ENCODE data around the gene AMIGO1. TPM values are rescaled to one million over a fixed set of nuclear protein-coding genes. Genes with fewer than 3 reads are reported as not detected.

Gene AMIGO1
- polyA plus RNA-seq, 12 donors, result 4.1 to 16.8 (median 12.4) TPM; not detected in 1

DNA sequence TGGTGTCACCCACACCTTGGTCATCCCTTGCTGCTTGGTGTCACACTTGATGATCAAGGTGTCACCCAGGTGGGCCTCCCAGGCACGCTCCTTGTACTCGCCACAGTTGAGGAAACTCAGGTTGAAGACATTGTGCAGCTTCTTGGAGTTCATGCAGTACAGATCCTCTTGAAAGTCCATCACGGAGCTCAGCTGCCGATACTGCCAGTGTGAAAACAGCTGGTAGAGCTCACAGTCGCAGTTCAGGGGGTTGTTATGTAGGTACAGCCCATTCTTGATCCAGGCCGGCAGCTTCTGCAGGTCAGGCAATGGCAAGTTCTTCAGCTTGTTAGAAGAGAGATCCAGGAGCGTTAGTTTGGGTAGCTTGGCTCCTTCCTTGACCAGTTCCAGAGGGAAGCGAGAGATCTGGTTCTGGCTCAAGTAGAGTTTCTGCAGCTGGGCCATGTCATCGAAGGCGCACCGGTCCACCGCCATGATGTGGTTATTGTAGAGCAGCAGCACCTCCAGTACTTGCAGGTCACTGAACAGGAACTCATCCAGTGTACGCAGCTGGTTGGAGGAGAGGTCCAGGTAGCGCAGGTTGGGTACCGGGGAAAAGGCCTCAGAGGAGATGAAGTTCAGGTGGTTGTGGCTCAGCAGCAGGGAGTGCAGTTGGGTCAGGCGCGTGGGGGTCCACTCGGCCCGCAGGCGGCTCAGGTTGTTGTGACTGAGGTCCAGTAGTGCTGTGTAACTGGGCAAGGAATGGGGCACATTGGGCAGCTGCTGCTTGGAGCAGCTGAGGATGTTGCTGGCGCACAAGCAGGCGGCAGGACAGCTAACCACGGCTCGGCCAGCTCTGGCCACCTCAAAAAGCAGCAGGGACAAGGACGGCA lies 1.3 kb downstream of the AMIGO1 start:
- DNase-seq, result no peak

DNA sequence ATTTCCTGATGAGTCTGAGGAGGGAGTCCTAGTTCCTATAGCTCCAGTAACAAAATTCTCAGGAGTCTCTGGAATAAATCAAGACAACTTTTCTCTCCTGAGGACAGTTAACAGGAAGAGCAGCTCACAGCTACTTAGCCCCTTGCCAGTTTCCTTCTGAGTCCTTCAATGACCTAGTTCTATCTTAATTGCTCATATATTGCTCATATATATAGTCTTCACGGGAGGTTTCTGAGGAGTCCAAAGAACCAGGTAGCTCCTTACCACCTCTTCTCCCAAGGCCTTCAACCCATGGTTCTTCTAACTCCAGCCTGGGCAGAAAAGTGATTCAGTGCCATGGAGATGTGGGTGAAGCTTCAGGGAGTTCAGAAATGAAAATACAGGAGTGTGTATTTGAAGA lies 4.6 kb downstream of the AMIGO1 start:
- DNase-seq, result no peak

DNA sequence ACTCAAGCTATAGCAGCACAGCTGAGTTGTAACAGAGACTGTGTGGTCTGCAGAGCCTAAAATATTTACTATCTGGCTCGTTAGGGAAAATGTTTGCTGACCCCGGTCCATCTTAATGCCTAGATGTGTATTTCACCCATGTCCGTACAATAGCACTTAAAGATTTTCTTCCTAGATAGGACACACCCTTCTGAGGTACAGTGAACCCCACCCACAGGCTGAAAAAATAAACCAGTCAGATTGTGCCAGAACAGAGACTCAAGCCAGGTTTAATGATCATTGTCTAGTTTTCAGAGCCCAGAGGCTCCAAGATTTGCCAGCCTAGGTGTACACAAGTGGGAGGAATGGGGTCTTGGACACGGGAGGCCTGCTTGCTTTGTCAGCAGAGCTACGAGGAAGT lies 5.6 kb downstream of the AMIGO1 start:
- no peak for DNase-seq

- no peak for DNase-seq
Observed at GRCh38 chr1:109502364-109502851, 7.1 kb downstream of the AMIGO1 start.

DNA sequence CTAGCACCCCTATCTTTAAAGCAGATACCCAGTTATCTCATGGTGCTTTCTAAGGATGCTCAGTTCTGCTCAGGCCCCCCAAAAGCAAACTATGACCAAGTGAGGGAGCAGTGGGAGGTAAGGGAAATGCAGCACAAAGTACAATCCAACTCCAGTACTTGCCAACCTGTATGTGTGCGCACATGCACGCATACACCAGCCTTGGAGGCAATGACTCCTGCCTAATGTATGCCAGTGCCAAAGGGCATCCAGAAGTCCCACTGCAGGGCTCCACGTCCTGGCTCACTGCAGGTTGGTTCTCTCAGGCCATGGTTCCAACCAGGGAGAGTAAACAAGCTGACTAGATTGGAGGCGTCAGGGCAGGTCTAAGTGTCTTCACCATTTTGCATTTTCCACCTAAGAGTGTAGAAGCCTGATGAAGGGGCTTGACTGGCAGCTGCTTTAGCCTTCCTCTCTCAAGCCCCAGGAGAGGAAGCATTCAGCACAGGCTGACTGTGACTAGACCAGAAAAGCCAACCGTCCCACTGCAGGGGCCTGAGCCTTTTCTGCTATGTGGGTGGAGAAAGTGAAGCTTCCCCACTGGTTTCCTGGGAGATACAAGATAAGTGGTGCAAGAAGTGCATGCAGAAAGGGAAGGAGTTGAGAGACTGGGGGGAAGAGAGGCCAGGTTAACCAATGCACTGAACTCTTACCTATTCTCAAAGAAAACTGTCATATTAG lies 7.7 kb downstream of the AMIGO1 start:
- DNase-seq, result no peak

- DNase-seq, result no peak
Observed at GRCh38 chr1:109500941-109501381, 8.6 kb downstream of the AMIGO1 start.

DNA sequence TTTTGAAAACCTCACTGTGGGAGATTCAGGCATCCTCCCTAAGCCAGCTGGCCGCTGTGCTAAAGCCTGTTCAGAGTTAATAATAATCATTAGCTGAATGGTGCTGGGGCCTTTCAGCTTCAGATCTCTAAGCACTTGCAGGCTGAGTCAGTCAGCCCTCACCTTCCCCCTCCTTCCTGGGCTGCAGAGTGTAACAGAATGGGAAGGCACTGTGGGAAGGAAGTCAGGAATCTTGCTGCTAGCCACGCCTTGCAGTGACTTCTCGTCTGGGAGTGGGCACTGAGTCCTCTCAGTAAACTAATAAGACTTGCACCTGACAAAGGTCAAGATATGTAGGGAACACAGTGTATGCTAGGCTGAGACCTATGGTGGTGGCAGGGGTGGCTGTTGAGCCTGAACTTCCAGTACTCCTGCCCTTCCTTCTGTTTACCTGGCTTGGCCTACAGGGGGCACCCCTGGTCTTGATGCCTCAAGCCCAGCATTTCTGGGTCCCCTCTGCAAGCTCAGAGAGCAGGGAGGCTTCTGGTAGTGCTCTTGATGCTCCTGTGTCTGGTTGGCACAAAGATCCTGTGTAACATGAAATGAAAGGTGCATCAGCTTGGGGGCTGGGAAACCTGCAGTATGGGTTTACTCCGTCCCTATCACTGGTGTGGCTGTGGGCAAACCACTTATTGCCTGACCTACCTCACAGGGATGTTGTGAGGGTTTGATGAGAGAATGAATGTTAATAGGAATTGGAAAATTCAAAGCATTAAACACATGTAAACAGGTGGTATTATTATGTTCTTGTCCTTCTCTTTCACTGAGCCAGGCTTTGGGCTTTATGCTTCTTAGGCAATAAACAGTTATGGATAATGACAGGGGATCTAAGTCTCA lies 9.6 kb downstream of the AMIGO1 start:
- DNase-seq, result no peak

DNA sequence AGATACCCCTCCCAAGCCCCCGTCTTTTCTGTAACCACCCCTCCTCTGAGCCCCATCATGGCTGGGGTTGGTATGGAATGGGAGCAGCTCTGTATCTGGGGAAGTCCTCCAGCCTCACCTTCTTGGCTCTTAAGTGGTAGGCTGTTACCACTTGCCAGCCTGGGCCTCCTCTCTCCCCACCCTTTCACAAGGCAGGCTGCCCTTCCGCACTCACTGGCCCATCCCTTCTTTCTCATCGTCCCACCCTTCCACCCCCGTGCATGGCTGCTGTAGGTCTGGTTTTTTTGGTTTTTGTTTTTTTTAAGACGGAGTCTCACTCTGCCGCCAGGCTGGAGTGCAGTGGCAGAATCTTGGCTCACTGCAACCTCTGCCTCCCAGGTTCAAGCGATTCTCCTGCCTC lies 10.4 kb downstream of the AMIGO1 start:
- DNase-seq, result no peak

DNA sequence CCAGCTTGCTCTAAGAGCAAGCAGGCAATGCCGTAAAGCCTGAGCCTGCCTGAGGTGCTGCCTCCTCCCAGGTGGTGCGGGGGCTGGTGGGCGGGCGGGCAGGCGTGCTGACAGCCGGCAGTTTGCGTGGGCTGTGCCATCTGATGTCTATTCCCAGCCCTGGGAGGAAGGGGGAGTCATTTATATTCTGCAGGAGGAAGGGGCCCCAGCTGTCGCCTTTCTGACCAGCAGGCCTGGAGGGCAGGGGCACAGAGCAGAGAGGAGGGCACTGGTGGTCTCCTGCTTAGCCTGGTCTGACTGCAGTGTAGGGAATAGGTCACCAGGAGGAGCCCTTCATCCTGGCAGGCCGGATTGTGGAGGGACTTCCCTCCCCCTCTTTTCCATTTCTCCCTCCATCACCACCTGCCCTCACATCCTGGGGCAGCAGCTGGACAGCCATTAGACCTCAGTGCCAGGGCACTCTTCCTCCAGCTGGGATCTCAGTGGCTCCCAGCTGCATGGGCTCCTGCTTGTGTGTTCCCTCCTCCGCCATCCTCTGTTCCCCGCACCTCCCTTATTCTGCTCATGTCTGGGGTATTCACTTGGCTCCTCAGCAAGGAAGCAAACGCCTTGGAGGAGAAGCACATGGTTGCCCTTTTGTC lies 11.2 kb downstream of the AMIGO1 start:
- peak; percentile 49 for DNase-seq

DNA sequence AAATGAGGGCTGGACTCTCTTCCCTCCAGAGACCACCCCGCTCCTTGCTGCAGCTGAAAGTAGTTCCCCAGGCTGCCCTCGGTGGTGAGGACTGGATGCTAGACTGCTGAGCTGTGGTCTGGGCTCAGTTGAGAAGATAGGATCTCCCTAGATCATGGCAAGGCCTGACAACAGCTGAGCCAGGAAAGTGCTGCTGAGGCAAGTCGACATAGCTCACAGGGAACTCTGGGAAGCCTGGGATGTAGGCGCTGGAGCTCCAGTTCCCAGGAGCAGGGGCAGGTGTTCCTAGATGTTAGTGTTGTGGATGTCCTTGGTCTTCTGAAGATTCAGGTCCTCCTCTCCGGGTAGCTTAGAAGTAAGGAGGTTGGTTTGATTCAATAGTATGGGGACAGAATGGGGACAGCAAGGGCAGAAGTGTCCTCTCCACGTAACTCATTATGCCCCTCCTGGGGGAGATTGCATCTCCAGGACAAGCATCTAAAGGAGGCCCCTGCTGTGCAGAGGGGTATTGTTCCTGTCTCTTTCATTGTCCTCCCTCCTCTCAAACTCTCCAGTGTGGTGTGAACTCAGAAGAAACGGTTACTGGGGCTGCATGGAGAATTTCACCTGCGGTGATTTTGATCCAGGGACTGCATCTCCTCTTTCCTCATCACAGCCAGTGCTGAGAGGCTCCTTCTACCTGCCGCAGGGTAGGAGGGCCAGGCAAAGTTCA lies 11.9 kb downstream of the AMIGO1 start:
- no peak for DNase-seq

GRCh38 chr1:109495738-109496137 lies 13.8 kb downstream of the AMIGO1 start:
- DNase-seq, result no peak

DNA sequence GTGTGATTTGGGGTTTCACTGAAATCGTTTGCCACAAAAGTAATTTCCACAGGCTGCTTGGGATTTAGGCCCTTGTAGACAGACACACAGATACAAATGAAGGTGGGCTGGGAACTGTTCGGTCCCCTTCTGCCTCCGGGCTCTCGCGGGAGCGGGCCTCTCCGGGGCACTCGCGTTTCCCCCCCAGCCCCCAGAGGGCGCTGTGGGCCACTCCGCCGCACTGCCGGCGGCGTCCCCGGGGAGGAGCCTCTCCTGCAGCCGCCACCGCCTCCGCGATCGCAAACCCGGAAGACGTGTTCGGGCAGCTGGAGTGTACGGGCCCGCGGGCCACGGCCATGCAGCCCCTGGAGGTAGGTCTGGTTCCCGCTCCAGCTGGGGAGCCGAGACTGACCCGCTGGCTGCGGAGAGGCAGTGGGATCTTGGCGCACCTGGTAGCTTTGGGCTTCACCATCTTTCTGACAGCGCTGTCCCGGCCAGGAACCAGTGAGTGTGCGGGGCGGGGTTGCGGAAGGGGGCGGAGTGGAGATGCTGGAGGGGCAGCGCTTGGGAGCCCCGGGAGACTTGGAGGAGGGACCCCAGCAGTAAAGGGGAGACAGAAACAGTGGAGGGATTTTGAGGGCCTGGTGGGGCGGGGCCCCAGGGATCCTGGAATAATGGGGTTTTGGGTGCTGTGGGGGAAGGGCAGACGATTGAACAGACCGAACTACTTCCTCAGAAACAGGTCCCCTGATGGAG lies 15.6 kb downstream of the AMIGO1 start, which contains the start of gene CYB561D1:
Gene CYB561D1 (plus strand): TSS at position 290 of the 735 bp plus-strand sequence. CDS start 46 bp downstream, at position 336.
- DNase-seq, result peak; percentile 90

GRCh38 chr1:109493227-109493626 lies 16.3 kb downstream of the AMIGO1 start:
- no peak for DNase-seq

- DNase-seq, result no peak
Observed at GRCh38 chr1:109492779-109493178, 16.7 kb downstream of the AMIGO1 start.

GRCh38 chr1:109491372-109491771 lies 18.2 kb downstream of the AMIGO1 start:
- no peak for DNase-seq

DNA sequence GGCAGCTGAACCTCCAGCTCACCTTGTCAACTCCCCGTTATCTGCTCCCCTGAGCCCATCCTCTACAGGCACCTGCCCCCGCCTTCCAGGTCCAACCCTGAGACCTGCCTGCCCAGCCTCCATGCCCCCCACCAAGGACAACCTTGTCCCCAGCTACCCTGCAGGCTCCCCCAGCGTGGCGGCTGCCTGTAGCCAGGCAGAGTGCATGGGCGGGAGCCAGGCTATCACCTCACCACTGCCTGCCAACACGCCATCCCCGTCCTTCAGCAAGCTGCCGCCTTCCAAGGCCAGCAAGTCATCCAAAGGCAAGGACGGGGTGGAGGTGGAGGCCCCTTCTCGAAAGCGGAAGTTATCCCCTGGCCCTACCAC lies 18.6 kb downstream of the AMIGO1 start:
- DNase-seq, result no peak

GRCh38 chr1:109490029-109490933 lies 19.2 kb downstream of the AMIGO1 start:
- DNase-seq, result peak; percentile 67

DNA sequence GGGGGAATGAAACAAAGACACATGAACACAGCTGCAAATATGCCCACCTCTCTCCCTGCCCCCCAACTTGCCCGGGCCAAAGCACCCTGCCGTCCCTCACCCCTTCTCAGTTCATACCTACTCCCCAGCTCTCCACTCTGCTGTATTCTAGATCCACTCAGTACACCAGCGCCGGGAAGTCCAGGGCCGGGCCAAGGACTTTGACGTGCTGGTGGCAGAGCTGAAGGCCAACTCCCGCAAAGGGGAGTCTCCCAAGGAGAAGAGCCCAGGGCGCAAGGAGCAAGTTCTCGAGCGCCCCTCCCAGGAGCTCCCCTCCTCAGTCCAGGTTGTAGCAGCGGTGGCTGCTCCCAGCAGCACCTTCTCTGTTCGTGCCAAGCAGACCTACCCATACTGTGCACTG lies 20.8 kb downstream of the AMIGO1 start:
- DNase-seq, result no peak

GRCh38 chr1:109488201-109488600 lies 21.3 kb downstream of the AMIGO1 start:
- no peak for DNase-seq

Measured in muscle of arm (tissue), 12 donors.